H9 (cell line): Measurements from ENCODE around the gene HKDC1. TPM values are rescaled to one million over a fixed set of nuclear protein-coding genes. Genes with fewer than 3 reads are reported as not detected.

Source experiments
- DNase-seq: peaks from one replicate; pipeline ENCODE4 v3.0.0-alpha.2; 2017
- H2AFZ ChIP-seq: one replicate; pipeline ENCODE4 v1.6.1; 2013; ENCODE audit warnings: mild to moderate bottlenecking, low read length, control low read depth, moderate library complexity
- H2AK5ac ChIP-seq: 2 replicates; pipeline ENCODE4 v1.6.1; 2013; ENCODE audit warnings: low read length, control low read depth, mixed read lengths; ENCODE audit not compliant: insufficient read length
- H2BK120ac ChIP-seq: one replicate; pipeline ENCODE4 v1.6.1; 2013; ENCODE audit warnings: low read depth, mild to moderate bottlenecking, low read length, control low read depth, inconsistent platforms; ENCODE audit not compliant: poor library complexity, severe bottlenecking
- H2BK12ac ChIP-seq: 2 replicates; pipeline ENCODE4 v1.6.1; 2013; ENCODE audit warnings: low read length, control low read depth, mixed read lengths, low read depth; ENCODE audit not compliant: insufficient read length
- H2BK15ac ChIP-seq: 2 replicates; pipeline ENCODE4 v1.6.1; 2013; ENCODE audit warnings: low read depth, low read length, control low read depth
- H2BK20ac ChIP-seq: one replicate; pipeline ENCODE4 v1.6.1; 2013; ENCODE audit warnings: low read depth, mild to moderate bottlenecking, low read length, control low read depth, inconsistent platforms; ENCODE audit not compliant: poor library complexity, severe bottlenecking
- H2BK5ac ChIP-seq: 2 replicates; pipeline ENCODE4 v1.6.1; 2013; ENCODE audit warnings: low read length, control low read depth, mixed read lengths; ENCODE audit not compliant: insufficient read length
- H3K14ac ChIP-seq: 2 replicates; pipeline ENCODE4 v1.6.1; 2013; ENCODE audit warnings: low read length, control low read depth; ENCODE audit not compliant: insufficient read depth
- H3K18ac ChIP-seq: 2 replicates; pipeline ENCODE4 v1.6.1; 2013; ENCODE audit warnings: low read depth, mild to moderate bottlenecking, mixed read lengths, low read length, control low read depth; ENCODE audit not compliant: insufficient read length
- H3K23ac ChIP-seq: 2 replicates; pipeline ENCODE4 v1.6.1; 2013; ENCODE audit warnings: low read length, control low read depth, mixed read lengths, low read depth; ENCODE audit not compliant: insufficient read length
- H3K23me2 ChIP-seq: 2 replicates; pipeline ENCODE4 v1.6.1; 2013; ENCODE audit warnings: low read depth, mild to moderate bottlenecking, mixed read lengths, low read length, control low read depth; ENCODE audit not compliant: insufficient read length, poor library complexity, severe bottlenecking
- H3K27ac ChIP-seq: 2 replicates; pipeline ENCODE4 v1.5.1; 2013; ENCODE audit warnings: low read length, control low read depth, mixed read lengths, low read depth; ENCODE audit not compliant: insufficient read length
- H3K27me3 ChIP-seq: 2 replicates; pipeline ENCODE4 v1.6.1; 2013; ENCODE audit warnings: low read length, control low read depth, inconsistent platforms; ENCODE audit not compliant: insufficient read depth
- H3K4ac ChIP-seq: 2 replicates; pipeline ENCODE4 v1.6.1; 2013; ENCODE audit warnings: low read depth, mild to moderate bottlenecking, control low read depth, inconsistent platforms, low read length, moderate library complexity
- H3K4me1 ChIP-seq: 2 replicates; pipeline ENCODE4 v1.6.1; 2013; ENCODE audit warnings: low read length, control low read depth, inconsistent platforms; ENCODE audit not compliant: insufficient read depth
- H3K4me2 ChIP-seq: 2 replicates; pipeline ENCODE4 v1.6.1; 2013; ENCODE audit warnings: low read length, control low read depth, mixed read lengths; ENCODE audit not compliant: insufficient read length, insufficient read depth
- H3K56ac ChIP-seq: 2 replicates; pipeline ENCODE4 v1.6.1; 2013; ENCODE audit warnings: low read depth, mild to moderate bottlenecking, mixed read lengths, low read length, control low read depth; ENCODE audit not compliant: insufficient read length
- H3K79me1 ChIP-seq: 2 replicates; pipeline ENCODE4 v1.6.1; 2013; ENCODE audit warnings: low read depth, mild to moderate bottlenecking, moderate library complexity, low read length, control low read depth, inconsistent platforms; ENCODE audit not compliant: insufficient read depth, poor library complexity, severe bottlenecking
- H3K79me2 ChIP-seq: 2 replicates; pipeline ENCODE4 v1.6.1; 2013; ENCODE audit warnings: low read length, control low read depth, inconsistent platforms; ENCODE audit not compliant: insufficient read depth
- H3K9ac ChIP-seq: 2 replicates; pipeline ENCODE4 v1.6.1; 2013; ENCODE audit warnings: low read length, control low read depth, mixed read lengths; ENCODE audit not compliant: insufficient read length; ENCODE audit errors: extremely low read depth
- H3K9me3 ChIP-seq: one replicate; pipeline ENCODE4 v1.6.1; 2013; ENCODE audit warnings: low read depth, low read length, inconsistent platforms; ENCODE audit not compliant: control insufficient read depth
- H3T11ph ChIP-seq: one replicate; pipeline ENCODE4 v1.6.1; 2013; ENCODE audit warnings: mild to moderate bottlenecking, low read length, control low read depth, inconsistent platforms
- H4K20me1 ChIP-seq: one replicate; pipeline ENCODE4 v1.6.1; 2013; ENCODE audit not compliant: control insufficient read depth, insufficient read length, insufficient read depth
- H4K5ac ChIP-seq: 2 replicates; pipeline ENCODE4 v1.6.1; 2013; ENCODE audit warnings: low read depth, mild to moderate bottlenecking, mixed read lengths, low read length, control low read depth; ENCODE audit not compliant: insufficient read length
- H4K8ac ChIP-seq: replicated peaks from 2 replicates; pipeline ENCODE4 v1.6.1; 2013; ENCODE audit warnings: low read length, control low read depth, mixed read lengths, low read depth; ENCODE audit not compliant: insufficient read length
- H4K91ac ChIP-seq: 2 replicates; pipeline ENCODE4 v1.6.1; 2013; ENCODE audit warnings: low read depth, mild to moderate bottlenecking, moderate library complexity, mixed read lengths, low read length, control low read depth; ENCODE audit not compliant: insufficient read length
- H3K27ac Mint-ChIP-seq, 3 experiments: 2 replicates in 2 of 3; 3 replicates in 1 of 3; pipeline ENCODE4 v1.8.0; 2020 to 2021; ENCODE audit warnings: mixed read lengths in 3 of 3, mild to moderate bottlenecking in 1 of 3, moderate library complexity in 1 of 3
- H3K27me3 Mint-ChIP-seq: 2 replicates; pipeline ENCODE4 v1.8.0; 2021; ENCODE audit warnings: low read depth, mild to moderate bottlenecking, moderate library complexity, mixed read lengths
- H3K36me3 Mint-ChIP-seq, 3 experiments: 2 replicates in 2 of 3; 3 replicates in 1 of 3; pipeline ENCODE4 v1.8.0; 2020 to 2021; ENCODE audit warnings: low read depth in 3 of 3, mixed read lengths in 3 of 3; ENCODE audit not compliant: insufficient read depth in 1 of 3
- H3K4me1 Mint-ChIP-seq, 2 experiments: 2 replicates each; pipeline ENCODE4 v1.8.0; 2020; ENCODE audit warnings: mixed read lengths in 2 of 2
- H3K4me3 Mint-ChIP-seq, 2 experiments: 2 replicates in 1 of 2; 3 replicates in 1 of 2; pipeline ENCODE4 v1.8.0; 2020 to 2021; ENCODE audit warnings: mild to moderate bottlenecking in 2 of 2, mixed read lengths in 2 of 2, moderate library complexity in 1 of 2
- H3K9me3 Mint-ChIP-seq, 2 experiments: 2 replicates in 1 of 2; 3 replicates in 1 of 2; pipeline ENCODE4 v1.8.0; 2020; ENCODE audit warnings: mild to moderate bottlenecking in 2 of 2, mixed read lengths in 2 of 2, moderate library complexity in 1 of 2
- WGBS: extraction: QIAGEN DNeasy Blood & Tissue Kit; methylation state at CpG from one replicate; pipeline ENCODE4 v1.1.7; 2013; ENCODE audit warnings: missing lambda C conversion rate, low lambda C conversion rate, mixed read lengths; ENCODE audit not compliant: insufficient read length; ENCODE audit errors: extremely low coverage; 5-methylcytosine and 5-hydroxymethylcytosine counted together
- total RNA-seq: library from RNA; stranded (reverse); gene quantifications from 2 replicates; pipeline ENCODE4 v1.2.1, GENCODE V29; 2021
- TF ChIP-seq, protein P1 (sequence below): fragments of 200-600 bp; sonication (generic); conservative IDR thresholded peaks from 3 replicates; pipeline ENCODE4 v1.8.0; 2021; ENCODE audit warnings: antibody characterized with exemption, mild to moderate bottlenecking

HKDC1 gene
- total RNA-seq, 1 experiment from 2014 or later: not detected

DNA sequence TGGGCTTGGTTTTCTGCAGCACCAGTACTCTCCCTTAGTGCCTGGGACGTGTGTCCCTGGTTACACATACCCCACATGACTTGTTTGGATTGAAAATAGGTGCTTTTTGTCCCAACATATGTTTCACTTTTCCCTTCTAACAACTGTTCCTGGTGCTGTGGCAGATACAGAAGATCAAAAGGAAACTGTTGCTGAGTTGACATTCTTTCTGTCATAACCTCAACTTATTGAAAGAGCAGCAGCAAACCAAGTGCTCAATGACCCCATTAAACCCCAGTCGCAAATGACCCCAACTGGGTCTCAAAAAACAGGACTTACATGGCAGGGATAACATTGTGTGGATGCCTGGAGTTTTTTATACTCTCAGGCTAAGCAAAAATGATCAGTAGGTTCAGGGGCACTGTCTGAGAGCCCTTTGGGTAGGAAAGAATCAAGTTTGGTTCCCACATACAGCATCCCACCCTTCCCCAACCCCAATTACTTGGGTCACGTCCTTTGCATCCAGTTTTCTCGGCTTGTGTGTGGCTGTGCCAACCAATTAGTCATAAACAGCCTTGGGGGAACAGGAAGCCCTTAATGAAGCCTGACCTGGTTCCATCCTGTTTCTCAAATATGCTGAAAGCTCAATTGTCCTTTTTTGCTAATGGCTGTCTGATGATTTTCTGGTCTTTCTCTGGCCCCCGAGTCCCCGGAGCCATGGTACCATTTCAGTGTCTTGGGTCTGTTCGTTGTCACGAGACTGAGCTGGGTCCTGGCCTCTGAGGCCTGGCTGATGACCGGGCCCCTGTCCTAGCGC, 4.9 kb downstream of the HKDC1 start:
- WGBS: no CpG with 5 or more reads among the region's 10 CpGs
- H3K4me2 ChIP-seq: no peak overlapping the region
- H2AFZ ChIP-seq: no peak overlapping the region
- no peak overlapping the region for H4K8ac ChIP-seq
- H3K79me1 ChIP-seq: no peaks in the 10 kb centered on the region
- no peak overlapping the region for H3K4ac ChIP-seq
- no peak overlapping the region for H3K4me3 Mint-ChIP-seq
- H2BK20ac ChIP-seq: no peak overlapping the region
- H3T11ph ChIP-seq: no peak overlapping the region
- H3K27me3 ChIP-seq: no peaks in the 10 kb centered on the region
- no peaks in the 10 kb centered on the region for H3K9me3 Mint-ChIP-seq
- peaks cover 4% of the 10 kb centered on the region; the same call in 1 of the 2 replicates for H3K4me1 ChIP-seq
- H2AK5ac ChIP-seq: no peak overlapping the region
- H3K18ac ChIP-seq: no peak overlapping the region
- peaks cover 2% of the 10 kb centered on the region; the same call in 1 of the 2 replicates for H3K27me3 Mint-ChIP-seq
- H3K36me3 Mint-ChIP-seq: no peaks in the 10 kb centered on the region
- H3K56ac ChIP-seq: no peak overlapping the region
- H3K23ac ChIP-seq: no peak overlapping the region
- TF ChIP-seq, protein P1, sequence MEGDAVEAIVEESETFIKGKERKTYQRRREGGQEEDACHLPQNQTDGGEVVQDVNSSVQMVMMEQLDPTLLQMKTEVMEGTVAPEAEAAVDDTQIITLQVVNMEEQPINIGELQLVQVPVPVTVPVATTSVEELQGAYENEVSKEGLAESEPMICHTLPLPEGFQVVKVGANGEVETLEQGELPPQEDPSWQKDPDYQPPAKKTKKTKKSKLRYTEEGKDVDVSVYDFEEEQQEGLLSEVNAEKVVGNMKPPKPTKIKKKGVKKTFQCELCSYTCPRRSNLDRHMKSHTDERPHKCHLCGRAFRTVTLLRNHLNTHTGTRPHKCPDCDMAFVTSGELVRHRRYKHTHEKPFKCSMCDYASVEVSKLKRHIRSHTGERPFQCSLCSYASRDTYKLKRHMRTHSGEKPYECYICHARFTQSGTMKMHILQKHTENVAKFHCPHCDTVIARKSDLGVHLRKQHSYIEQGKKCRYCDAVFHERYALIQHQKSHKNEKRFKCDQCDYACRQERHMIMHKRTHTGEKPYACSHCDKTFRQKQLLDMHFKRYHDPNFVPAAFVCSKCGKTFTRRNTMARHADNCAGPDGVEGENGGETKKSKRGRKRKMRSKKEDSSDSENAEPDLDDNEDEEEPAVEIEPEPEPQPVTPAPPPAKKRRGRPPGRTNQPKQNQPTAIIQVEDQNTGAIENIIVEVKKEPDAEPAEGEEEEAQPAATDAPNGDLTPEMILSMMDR: no peak
- no peak for DNase-seq
- H3K27ac Mint-ChIP-seq: no peak overlapping the region; a peak in 1 of 7 replicates
- no peaks in the 10 kb centered on the region for H3K23me2 ChIP-seq
- H3K79me2 ChIP-seq: no peaks in the 10 kb centered on the region
- no peak overlapping the region for H3K27ac ChIP-seq
- H2BK120ac ChIP-seq: no peak overlapping the region
- H2BK15ac ChIP-seq: no peak overlapping the region
- no peak overlapping the region for H4K91ac ChIP-seq
- no peak overlapping the region for H2BK12ac ChIP-seq
- H2BK5ac ChIP-seq: no peak overlapping the region
- H3K4me1 Mint-ChIP-seq: peaks cover 7 to 13% of the 10 kb centered on the region in 2 experiments
- H4K5ac ChIP-seq: no peak overlapping the region
- no peak overlapping the region for H3K14ac ChIP-seq
- H4K20me1 ChIP-seq: no peaks in the 10 kb centered on the region
- H3K9ac ChIP-seq: no peak overlapping the region
- H3K9me3 ChIP-seq: no peaks in the 10 kb centered on the region
